ENCODE measurements around the gene SLC35F3.

GRCh38 chr1:234127026-234127671 is 222.7 kb downstream of the SLC35F3 start:
- TF ChIP-seq CTCF (IDR thresholded peaks at IDR 0.05; ENCODE audit: low read depth, low read length, poor library complexity, severe bottlenecking) (no peak), EZH2phosphoT487 (IDR thresholded peaks at IDR 0.05; ENCODE audit: borderline replicate concordance, low read length) (no peak)
